Measurements from ENCODE around the gene MAPK8IP3.
"Not testable (repeated sequence)": the region's sequence is repeated elsewhere in the genome, so short reads cannot be mapped to it uniquely, and the experiment has no call there.

MAPK8IP3 gene

DNA sequence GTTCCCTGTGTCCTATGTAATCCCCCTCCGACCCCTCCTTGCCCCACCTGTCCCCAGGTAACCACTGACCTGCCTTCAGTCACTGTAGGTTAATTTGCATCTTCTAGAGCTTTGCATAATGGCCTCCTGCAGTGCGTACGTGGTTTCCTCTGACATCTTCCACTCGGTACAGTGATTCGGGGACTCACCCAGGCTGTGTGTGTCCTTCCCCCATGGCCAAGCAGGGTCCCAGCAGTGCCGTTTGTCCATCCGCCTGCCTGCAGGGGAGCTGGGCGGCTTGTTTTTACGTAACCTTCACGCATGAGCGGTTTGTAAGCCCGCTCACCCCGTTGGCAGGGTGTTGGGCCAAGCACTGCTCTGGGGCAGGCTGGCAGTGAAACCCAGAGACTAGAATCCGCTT is 7.9 kb downstream of the MAPK8IP3 start:
- ATAC-seq (ENCODE audit: insufficient read depth, low read depth) = no peak
- no peak overlapping the region for H3K4me3 ChIP-seq (ENCODE audit: low read depth in 1 of 2, low read length in 2 of 2)
- no peak overlapping the region for H3K9ac ChIP-seq (ENCODE audit: low read depth, low read length)

DNA sequence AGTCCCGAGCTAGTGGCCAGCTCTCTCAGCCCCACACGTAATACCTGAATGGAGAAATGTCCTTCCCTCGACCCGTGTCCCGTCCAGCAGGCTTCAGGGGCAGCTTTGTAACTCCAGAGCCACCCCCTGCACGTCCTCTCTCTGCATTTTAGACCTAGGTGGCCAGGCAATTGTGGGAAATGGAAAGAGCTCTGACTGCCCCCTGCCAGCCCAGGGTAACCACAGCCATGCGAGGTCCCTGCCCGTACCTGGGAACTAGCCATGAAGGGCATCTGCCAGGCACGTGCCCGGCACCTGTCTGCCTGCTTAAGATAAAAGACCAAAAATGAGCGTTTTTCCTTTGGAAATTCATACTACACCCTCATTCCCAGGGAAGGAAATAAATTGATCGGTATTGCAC is 9.2 kb downstream of the MAPK8IP3 start:
- Histone ChIP-seq H3K27ac (ENCODE audit: low read length) (no peak overlapping the region), H3K27me3 (ENCODE audit: insufficient read depth, low read length, poor library complexity) (no peaks in the 10 kb centered on the region), H3K4me2 (ENCODE audit: insufficient read depth, low read length) (no peak overlapping the region), H3K4me3 (ENCODE audit: low read depth in 1 of 2, low read length in 2 of 2) (no peak overlapping the region), H3K79me2 (ENCODE audit: insufficient read depth, low read length) (peaks cover 77% of the 10 kb centered on the region), H3K9me3 (ENCODE audit: insufficient read depth, low read length, severe bottlenecking) (no peaks in the 10 kb centered on the region), H4K20me1 (ENCODE audit: insufficient read depth, low read length) (peaks cover 48% of the 10 kb centered on the region), H3K4me1 (ENCODE audit: insufficient read depth, low read length) (no peaks in the 10 kb centered on the region), H3K9ac (ENCODE audit: low read depth, low read length) (no peak overlapping the region), H2AFZ (ENCODE audit: low read depth, low read length) (no peak overlapping the region), H3K36me3 (ENCODE audit: insufficient read depth, low read length) (peaks cover 16% of the 10 kb centered on the region)
- no peak for ATAC-seq (ENCODE audit: insufficient read depth, low read depth)
- DNase-seq = no peak
- TF ChIP-seq EZH2 (IDR thresholded peaks at IDR 0.05; ENCODE audit: borderline replicate concordance, low read depth, low read length, severe bottlenecking) = no peak
- TF ChIP-seq, protein P1, sequence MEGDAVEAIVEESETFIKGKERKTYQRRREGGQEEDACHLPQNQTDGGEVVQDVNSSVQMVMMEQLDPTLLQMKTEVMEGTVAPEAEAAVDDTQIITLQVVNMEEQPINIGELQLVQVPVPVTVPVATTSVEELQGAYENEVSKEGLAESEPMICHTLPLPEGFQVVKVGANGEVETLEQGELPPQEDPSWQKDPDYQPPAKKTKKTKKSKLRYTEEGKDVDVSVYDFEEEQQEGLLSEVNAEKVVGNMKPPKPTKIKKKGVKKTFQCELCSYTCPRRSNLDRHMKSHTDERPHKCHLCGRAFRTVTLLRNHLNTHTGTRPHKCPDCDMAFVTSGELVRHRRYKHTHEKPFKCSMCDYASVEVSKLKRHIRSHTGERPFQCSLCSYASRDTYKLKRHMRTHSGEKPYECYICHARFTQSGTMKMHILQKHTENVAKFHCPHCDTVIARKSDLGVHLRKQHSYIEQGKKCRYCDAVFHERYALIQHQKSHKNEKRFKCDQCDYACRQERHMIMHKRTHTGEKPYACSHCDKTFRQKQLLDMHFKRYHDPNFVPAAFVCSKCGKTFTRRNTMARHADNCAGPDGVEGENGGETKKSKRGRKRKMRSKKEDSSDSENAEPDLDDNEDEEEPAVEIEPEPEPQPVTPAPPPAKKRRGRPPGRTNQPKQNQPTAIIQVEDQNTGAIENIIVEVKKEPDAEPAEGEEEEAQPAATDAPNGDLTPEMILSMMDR (IDR thresholded peaks at IDR 0.05; ENCODE audit: borderline replicate concordance, extremely low read depth, low read length, poor library complexity, severe bottlenecking) = no peak

More for the DNA sequence above, 7.9 kb downstream of the MAPK8IP3 start:
- Histone ChIP-seq H3K79me2 (ENCODE audit: insufficient read depth, low read length) (peaks cover 84% of the 10 kb centered on the region), H2AFZ (ENCODE audit: low read depth, low read length) (no peak overlapping the region), H3K4me2 (ENCODE audit: insufficient read depth, low read length) (no peak overlapping the region), H3K27ac (ENCODE audit: low read length) (no peak overlapping the region), H3K36me3 (ENCODE audit: insufficient read depth, low read length) (peaks cover 16% of the 10 kb centered on the region), H3K4me1 (ENCODE audit: insufficient read depth, low read length) (peaks cover 6% of the 10 kb centered on the region; the same call in 1 of the 2 replicates), H3K27me3 (ENCODE audit: insufficient read depth, low read length, poor library complexity) (no peaks in the 10 kb centered on the region), H4K20me1 (ENCODE audit: insufficient read depth, low read length) (peaks cover 58% of the 10 kb centered on the region), H3K9me3 (ENCODE audit: insufficient read depth, low read length, severe bottlenecking) (no peaks in the 10 kb centered on the region)
- DNase-seq = no peak
- TF ChIP-seq EZH2 (IDR thresholded peaks at IDR 0.05; ENCODE audit: borderline replicate concordance, low read depth, low read length, severe bottlenecking) = no peak
- TF ChIP-seq, protein P1 (IDR thresholded peaks at IDR 0.05; ENCODE audit: borderline replicate concordance, extremely low read depth, low read length, poor library complexity, severe bottlenecking) = no peak

DNA sequence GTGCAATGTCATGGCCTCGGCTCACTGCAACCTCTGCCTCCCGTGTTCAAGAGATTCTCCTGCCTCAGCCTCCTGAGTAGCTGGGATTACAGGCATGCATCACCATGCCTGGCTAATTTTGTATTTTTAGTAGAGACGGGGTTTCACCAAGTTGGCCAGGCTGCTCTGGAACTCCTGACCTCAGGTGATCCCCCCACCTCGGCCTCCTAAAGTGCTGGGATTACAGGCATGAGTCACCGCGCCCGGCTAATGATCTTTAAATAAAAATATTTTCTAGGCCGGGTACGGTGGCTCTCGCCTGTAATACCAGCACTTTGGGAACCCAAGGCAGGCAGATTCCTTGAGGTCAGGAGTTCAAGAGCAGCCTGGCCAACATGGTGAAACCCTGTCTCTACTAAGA is 12.2 kb downstream of the MAPK8IP3 start:
- ATAC-seq (ENCODE audit: insufficient read depth, low read depth); H3K9ac ChIP-seq (ENCODE audit: low read depth, low read length); H3K27ac ChIP-seq (ENCODE audit: low read length); H3K4me2 ChIP-seq (ENCODE audit: insufficient read depth, low read length); H3K27me3 ChIP-seq (ENCODE audit: insufficient read depth, low read length, poor library complexity); H3K4me3 ChIP-seq (ENCODE audit: low read depth in 1 of 2, low read length in 2 of 2); DNase-seq; H3K9me3 ChIP-seq (ENCODE audit: insufficient read depth, low read length, severe bottlenecking); H2AFZ ChIP-seq (ENCODE audit: low read depth, low read length): not testable (repeated sequence)
- Histone ChIP-seq H3K36me3 (ENCODE audit: insufficient read depth, low read length) (peaks cover 12% of the 10 kb centered on the region), H4K20me1 (ENCODE audit: insufficient read depth, low read length) (peaks cover 27% of the 10 kb centered on the region), H3K79me2 (ENCODE audit: insufficient read depth, low read length) (peaks cover 53% of the 10 kb centered on the region), H3K4me1 (ENCODE audit: insufficient read depth, low read length) (peaks cover 22% of the 10 kb centered on the region)

DNA sequence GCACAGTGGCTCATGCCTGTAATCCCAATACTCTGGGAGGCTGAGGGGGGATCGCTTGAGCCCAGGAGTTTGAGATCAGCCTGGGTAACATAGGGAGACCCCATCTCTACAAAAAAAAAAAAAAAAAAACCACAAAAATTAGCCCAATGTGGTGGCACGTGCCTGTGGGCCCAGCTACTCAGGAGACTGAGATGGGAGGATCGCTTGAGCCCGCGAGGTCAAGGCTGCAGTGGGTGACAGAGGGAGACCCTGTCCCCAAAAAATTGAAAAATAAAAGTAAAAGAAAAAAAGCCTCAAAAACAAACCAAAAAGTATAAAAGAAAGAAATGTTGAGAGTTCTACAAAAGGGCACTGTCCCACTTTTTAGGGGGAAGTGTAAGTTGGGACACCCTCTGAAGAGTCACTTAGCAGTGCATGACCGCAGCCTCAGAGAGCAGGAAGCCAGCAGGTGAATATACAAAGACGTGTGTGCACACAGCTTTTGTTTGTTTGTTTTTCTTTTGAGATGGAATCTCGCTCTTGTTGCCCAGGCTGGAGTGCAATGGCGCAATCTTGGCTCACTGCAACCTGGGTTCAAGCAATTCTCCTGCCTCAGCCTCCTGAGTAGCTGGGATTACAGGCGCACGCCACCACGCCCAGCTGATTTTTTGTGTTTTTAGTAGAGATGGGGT is 13.7 kb downstream of the MAPK8IP3 start:
- H3K79me2 ChIP-seq (ENCODE audit: insufficient read depth, low read length) = peaks cover 52% of the 10 kb centered on the region

More for the DNA sequence above, 13.7 kb downstream of the MAPK8IP3 start:
- Histone ChIP-seq H3K4me1 (ENCODE audit: insufficient read depth, low read length) (peaks cover 23% of the 10 kb centered on the region), H3K36me3 (ENCODE audit: insufficient read depth, low read length) (peaks cover 16% of the 10 kb centered on the region), H4K20me1 (ENCODE audit: insufficient read depth, low read length) (peaks cover 26% of the 10 kb centered on the region)
- not testable (repeated sequence) for H3K9ac ChIP-seq (ENCODE audit: low read depth, low read length); H3K27me3 ChIP-seq (ENCODE audit: insufficient read depth, low read length, poor library complexity); H3K27ac ChIP-seq (ENCODE audit: low read length); DNase-seq; H3K4me3 ChIP-seq (ENCODE audit: low read depth in 1 of 2, low read length in 2 of 2); H3K4me2 ChIP-seq (ENCODE audit: insufficient read depth, low read length); ATAC-seq (ENCODE audit: insufficient read depth, low read depth); H2AFZ ChIP-seq (ENCODE audit: low read depth, low read length); H3K9me3 ChIP-seq (ENCODE audit: insufficient read depth, low read length, severe bottlenecking)

All from DND-41 (cell line).